NCI-H2227 treated with DMSO at 0.1 percent for 48 hours (cell line): Measurements from ENCODE around the gene UBALD1.
A peak's percentile ranks its signal among the peaks of the same experiment; 100 is the strongest.
"Not testable (repeated sequence)": the region's sequence is repeated elsewhere in the genome, so short reads cannot be mapped to it uniquely, and the experiment has no call there.

ENCODE experiments used
- DNase-seq: peaks from one replicate; lab custom pipeline; 2025; lab: John Stamatoyannopoulos, UW

UBALD1 gene

DNA sequence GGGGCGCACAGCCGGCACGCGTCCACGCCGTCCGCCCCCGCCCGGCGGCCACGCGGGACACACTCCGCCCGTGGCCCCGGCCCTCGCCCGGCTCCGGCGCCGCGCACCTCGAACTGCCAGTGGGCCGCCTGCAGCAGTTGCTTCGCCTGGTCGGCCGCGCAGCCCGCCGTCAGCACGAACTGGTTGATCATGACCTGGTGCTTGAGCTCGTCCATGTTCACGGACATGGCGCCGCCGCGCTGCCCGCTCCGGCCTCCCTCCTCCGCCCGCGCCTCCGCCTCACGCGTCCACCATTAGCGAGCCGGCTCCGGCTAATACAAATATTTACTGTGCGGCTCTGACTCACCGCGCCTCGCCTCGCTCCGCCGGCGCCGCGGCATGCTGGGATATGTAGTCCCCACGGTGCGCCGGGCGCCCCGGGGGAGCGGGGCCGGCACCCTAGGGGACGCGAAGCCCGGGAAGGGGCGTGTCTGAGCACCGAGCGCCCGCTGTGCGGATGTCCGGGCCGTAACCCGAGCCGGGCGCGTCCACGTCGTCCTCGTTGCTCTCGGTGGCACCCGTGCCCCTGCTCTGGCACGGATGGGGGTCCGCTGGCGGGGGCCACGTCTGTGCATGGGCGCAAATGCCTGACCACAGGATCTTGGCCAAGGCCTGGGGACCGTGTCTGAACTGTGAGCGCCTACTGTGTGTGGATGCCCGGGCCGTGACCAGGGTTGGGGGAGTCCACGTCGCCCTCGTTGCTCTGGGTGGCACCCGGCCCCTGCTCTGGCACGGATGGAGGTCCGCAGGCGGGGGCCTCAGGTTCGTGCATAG is at the start of gene UBALD1:
UBALD1 (minus strand) TSS at position 318 of the 813 bp plus-strand sequence; CDS start at position 227, 91 bp downstream.
- DNase-seq, result peak; percentile 79

DNA sequence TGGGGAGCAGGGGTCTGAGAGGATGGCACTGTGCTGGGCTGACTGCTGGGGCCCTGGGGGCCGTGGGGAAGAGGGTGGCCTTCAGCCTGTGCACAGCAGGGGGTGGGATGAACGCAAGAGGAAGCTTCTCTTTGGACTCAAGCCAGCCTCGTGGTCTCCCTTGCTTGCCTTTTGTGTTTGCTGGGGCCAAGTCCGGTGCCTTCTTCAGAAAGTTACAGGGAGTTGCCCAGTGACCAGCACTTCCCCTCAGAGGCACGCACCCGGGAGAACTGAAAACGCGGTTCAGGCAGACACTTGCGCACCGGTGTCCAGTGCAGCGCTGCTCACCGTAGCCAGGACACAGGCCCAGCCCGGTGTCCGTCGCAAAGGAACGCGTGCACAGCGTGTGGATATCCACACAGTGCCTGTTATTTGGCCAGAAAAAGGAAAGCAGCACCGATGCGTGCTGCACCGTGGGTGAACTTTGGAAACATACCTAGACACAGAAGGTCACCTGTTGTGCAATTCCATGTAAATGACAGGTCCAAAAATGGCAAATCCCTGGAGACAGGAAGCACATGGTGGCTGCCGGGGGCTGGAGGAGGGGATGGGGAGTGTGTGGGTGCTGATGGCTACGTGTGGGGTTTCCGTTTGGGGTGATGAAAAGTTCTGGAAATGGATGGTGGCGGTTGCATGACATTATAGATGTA is 49.2 kb upstream of the UBALD1 start:
- DNase-seq, result no peak

DNA sequence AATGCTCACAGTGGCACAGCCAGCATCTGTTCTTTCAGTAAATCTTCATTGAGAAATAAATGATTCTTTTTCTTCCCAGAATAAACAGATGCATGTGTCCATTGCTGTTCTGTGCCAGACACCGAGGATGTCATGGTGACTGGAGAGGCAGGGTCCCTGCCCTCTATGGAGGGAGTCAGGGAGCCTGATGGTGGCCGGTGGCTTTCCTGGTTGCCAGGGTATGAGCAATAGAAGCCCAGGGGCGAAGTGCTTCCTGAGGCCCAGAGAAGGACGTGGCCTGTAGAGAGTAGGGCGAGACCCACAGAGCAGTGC is 48.7 kb upstream of the UBALD1 start:
- no peak for DNase-seq

DNA sequence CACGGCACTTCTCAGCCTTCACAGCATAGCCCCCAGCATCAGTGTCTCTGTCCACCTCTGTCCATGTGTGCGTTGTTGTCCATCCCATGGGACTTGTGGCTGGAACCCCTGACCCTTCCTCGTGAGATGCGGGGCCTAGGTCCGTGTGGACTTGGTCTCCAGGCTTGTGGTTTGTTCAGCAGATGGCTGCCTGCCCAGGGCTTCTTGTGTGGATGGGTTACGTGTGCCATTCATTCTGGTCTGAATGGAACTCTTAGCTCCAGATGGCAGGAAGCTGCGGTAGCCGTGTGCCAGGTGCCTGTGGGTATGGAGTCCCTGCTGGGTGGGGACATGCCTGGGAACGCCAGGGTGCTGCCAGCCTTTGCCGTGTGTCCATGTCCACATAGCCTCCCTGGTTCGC is 47.0 kb upstream of the UBALD1 start:
- DNase-seq, result no peak

DNA sequence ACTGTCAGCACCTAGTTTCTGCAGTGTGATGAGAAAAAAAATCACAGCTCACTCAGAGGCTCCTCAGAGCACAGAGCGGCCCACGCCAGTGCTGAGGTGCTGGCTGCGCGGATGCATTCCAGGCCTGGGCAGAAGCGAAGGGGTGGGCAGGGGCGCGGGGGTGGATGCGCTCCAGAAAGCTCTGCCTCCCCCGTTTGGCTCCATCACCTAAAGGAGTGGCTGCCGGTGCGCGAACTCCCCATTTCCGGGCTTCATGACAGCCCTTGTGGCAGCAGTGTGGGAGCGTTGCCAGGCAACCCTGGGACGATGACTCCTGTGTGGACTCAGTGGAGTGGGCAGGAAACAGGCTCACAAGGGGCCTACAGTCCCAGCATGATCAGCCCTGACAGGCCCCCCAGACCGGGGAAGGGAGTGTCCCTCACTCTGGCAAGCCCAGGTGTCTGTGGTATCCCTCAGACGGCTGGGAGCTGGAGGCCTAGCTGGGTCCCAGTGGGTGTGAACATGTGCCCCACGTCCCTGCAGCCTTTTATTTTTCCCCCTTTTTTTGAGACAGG is 45.8 kb upstream of the UBALD1 start:
- peak; percentile 15 for DNase-seq

DNA sequence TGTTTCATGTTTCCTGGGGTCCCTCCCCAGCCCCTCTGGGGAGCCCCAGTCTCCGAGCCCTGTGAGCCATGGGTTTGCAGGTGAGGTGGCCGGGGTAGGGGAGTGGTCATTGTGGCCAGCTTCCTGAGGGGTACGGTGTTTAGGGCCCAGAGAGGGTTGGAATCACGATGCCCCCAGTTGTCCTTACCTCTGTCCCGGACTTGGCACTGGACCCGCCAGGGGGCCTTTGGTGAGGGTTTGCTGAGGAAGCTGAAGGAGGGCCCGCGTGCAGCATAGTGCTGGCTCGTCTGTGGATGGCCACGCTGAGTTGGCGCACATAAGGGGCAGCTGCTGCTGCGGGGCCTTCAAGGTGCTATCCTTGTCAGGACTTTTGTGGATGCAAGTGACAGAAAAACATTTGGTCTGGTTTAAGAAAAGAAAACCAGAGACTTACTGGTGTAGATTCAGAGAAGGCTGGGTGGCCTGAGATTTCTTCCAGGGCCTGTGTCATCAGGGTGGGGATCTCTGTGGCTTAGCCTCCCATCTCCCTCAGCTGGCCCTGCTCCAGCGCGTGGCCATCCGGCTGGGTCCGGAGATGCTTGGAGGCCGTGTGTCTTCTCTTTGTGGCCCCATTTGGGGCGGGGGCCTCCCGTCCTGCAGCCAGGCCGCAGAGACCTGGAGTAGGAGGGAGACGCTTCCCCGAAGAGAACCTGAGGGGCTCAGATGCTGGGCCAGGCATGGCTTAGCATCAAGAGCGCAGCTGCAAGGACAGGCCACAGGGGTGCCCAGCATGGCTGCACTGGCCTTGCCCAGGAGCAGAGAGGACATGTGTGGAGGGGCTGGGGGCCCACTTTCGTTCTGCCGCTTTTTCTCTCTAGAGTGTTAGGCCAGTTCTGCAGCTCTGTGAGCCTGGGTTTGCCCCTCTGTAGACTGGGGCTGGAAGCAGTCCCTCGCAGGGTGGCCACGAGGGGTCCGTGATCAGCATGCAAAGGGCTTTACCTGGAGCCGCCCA is 45.0 kb upstream of the UBALD1 start:
- DNase-seq, result no peak

DNA sequence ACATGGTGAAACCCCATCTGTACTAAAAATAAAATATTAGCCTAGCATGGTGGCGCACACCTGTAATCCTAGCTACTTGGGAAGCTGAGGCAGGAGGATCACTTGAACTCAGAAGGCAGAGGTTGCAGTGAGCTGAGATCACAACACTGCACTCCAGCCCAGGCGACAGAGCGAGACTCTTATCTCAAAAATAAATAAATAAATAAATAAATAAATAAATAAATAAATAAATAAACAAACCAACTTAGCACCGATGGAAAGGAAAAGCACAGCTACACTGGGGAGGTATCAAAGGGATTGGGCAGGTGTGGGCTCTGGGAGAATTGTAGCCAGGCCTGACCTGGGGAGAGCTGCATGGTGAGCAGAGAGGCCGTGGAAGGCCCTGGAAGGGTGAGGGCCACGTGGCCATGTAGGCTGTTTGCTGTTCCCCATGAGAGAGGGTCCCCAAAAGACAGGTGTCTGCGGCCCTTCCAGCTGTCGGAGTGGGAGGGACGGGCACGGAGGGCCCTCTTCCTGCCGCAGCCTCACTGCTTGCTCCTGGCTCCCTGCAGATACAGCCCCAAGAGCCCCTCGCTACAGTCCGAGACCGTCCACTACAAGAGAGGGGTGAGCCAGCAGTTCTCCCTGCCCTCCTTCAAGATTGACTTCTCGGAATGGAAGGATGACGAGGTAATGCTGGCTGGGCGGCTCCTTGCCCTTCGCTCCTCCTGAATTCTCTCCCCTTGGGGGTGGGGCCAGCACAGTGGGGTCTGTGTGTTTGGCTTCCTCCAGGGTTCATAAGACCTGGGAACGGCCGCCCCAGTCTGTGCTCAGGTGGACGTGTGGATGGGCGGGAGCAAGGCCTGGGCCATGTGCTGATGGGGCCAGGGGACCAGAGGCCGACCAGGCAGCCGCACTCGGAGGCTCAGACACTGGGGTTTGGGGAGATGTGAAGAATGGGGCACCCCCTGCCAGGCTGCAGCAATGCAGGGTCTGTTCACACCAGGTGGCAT is 42.3 kb upstream of the UBALD1 start:
- no peak for DNase-seq

DNA sequence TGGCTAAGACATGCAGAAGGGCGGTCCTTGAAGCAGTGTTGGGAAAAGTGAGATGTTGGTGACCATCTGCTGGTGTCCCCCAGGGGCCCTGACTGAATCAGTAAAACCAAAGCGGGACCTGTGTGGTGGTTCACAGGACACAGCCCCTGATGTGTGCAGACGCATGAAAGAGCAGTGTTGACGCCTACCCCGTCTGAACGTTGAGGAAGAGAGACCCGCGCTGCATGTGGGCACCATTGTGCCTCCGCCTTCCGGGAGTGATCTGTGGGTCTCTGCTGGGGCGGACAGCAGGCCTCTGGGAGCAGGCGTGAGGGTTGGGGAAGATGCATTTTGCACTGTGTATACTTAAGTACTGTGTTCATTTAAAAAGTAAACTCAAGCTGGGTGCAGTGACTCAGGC is 41.5 kb upstream of the UBALD1 start:
- no peak for DNase-seq

DNA sequence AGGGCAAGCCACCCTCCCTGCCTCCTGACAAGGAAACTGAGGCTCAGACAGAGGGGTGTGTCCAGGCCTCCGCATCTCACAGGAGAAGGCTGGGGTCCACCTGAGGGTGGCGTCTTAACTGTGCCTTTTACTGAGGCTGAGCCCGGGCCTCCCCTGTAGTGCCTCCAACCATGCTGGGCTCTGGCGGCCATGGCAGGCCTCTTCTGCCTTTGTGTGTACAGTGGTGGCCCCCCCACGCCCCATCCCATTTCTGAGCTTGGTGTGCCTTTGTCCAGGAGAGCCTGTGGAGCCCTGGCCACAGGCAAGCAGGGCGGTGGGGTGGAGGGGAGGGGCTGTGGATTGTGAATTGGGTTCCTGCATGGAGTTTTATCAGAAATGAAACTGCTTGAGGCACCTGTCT is 41.1 kb upstream of the UBALD1 start:
- DNase-seq, result no peak

DNA sequence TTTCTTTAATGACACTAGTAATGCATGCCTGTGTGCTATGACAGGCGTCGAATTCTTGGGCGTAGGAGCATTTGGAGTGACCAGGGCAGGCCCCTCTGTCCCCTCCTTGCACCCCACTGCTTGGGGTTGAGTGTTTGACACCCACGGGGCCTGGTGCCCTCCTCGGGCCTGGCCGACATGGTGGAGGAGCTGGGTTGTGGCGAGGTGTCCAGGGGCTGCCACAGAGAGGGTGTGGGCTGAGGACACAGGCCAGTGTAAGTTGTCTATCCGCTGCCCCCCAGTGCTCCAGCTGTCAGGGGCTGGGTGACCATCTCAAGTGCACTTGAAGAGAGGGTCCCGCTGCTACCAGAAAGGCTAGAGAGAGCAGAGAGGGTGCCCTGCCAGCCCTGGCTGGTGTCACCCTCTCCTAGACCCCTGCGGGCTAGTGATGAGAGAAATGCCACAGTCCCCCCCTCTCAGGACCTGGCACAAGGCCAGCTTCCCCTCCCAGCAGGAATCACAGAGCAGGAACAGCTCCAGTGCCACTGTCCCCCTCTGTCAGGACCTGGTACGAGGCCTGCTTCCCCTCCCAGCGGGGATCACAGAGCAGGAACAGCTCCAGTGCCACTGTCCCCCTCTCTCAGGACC is 40.4 kb upstream of the UBALD1 start:
- DNase-seq, result no peak

DNA sequence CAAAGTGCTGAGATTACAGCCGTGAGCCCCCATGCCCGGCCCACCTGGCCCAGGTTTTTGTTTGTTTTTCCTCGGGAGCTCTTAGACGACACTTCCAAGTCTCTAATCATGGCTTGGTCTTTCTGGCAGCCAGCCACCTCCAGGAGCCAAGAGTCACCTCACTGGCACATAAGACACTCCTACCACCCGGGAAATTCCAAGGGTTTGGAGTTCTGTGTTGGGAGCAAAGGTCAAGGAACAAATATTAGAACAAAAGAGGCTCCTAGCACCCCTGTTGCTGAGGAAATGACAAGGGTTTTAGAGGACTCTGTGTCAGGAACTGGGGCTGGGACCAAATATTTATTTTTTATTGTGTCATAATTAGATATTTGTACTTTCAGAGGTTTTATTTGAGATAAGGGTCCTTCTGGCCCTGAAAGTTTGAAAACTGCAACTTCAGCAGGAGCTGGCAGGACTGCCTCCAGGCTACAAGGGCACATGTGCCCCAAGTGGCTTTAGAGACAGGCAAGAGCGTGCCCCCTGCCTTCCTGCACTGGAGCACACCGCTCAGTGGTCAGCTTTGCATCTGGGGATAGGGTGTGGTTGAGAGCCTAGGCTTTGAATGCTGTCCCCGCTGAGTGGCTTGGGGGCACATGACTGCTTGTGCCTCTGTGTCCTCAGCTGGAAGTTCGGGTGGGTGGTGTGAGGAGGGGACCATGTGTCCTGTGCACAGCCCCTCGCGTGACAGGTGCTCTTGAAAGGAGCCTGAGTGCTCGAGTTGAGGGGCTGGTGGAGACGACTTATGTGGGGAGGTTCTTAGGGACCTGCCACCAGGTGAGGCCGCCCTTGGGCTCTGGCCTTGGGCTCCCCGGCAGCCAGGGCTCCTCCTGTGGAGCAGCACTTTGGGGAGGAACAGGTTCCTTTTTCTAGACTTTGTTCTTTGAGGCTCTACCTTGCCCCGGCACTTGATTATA is 39.6 kb upstream of the UBALD1 start:
- no peak for DNase-seq

DNA sequence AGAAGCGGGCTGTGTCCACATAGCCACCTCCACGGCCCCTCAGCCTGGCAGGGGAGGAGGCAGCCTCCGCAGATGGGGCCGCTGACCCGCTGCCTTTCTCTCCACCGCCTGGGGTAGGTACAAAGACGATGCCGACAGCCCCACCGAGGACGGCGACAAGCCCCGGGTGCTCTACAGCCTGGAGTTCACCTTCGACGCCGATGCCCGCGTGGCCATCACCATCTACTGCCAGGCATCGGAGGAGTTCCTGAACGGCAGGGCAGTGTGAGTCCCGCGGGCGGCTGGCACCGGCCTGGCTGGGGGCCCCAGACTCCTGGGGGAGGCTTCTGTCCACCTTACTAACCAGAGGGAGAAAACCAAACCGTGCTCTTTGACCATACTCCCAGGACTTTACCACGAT is 37.9 kb upstream of the UBALD1 start:
- DNase-seq, result no peak

DNA sequence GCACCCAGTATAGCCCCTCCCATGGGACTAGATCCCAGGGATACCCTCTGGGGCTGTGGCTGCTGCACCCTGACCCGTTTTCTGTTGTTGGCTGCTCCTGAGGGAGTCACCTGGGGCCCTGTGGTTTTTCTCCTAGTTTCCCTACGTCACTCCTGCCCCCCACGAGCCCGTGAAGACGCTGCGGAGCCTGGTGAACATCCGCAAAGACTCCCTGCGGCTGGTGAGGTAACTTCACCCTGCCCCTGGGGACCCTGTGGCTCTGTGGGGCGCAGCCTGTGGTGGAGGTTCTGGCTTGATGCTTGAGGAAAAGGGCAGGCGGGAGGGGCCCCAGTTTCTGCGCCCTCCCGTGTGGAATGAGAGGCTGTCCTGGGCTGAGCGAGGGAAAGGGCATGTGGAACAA is 37.1 kb upstream of the UBALD1 start:
- no peak for DNase-seq

DNA sequence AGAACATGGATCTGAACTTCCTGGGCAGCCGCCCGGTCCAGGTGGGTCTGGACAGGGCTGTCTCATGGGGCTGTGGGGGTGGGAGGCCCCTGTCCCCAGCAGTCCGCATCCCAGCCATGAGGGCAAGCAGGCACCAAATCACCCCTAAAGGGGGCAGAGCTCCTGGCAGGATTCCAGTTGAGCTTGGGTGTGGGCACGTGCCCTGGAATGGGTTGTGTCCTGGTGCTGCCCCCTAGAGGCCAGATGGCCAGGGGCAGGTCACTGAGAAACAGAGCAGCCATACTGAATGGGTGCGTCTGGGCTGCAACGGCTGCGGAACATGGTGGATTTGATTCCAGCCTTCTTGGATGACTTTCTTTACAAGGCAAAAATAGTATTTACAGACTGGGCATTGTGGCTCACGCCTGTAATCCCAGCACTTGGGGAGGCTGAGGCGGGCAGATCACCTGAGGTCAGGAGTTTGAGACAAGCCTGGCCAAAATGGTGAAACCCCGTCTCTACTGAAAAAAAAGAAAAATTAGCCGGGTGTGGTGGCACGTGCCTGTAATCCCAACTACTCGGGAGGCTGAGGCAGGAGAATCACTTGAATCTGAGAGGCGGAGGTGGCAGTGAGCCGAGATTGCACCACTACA is 35.9 kb upstream of the UBALD1 start:
- DNase-seq, result not testable (repeated sequence)

DNA sequence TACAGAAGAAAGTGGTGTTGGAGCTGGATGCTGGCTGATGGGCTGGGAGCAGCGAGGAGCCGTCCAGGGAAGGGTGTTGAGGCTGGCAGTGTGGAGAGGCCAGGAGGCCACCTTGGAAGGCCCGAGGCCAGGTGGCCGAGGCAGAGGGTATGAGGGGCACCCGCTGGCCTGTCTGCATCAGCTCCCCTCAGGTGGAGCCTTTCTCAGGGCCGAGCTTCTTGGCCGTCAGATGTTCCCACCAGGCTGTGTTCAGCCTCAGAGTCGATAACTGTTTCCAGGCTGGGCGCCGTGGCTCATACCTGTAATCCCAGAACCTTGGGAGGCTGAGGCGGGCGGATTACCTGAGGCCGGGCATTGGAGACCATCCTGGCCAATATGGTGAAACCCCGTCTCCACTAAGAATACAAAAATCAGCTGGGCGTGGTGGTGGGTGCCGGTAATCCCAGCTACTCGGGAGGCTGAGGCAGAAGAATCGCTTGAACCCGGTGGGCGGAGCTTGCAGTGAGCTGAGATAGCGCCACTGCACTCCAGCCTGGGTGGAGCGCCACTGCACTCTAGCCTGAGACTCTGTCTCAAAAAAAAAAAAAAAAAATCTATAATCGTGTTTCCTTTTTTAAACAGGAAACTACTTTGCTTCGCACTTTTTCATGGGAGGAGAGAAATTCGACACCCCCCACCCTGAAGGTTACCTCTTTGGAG is 35.2 kb upstream of the UBALD1 start:
- no peak for DNase-seq

DNA sequence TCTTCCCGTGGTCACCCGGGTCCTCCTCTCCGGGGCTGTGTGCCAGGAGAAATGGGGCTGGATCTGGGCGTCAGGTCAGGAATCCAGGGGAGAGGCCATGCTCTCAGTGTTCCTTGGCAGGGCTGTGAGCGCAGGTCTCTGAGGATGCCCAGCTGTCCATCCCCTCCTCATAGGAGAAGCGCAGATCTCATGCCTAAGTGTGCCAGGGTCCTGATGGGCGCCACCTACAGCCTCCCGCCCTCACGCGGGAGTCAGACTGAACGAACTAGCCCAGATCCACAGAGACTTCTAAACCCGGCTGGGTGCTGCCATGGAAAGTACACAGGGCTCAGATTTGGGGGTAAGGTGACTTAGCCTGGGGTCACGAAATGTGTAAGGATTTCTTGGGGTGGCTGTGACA is 34.2 kb upstream of the UBALD1 start:
- DNase-seq, result no peak

DNA sequence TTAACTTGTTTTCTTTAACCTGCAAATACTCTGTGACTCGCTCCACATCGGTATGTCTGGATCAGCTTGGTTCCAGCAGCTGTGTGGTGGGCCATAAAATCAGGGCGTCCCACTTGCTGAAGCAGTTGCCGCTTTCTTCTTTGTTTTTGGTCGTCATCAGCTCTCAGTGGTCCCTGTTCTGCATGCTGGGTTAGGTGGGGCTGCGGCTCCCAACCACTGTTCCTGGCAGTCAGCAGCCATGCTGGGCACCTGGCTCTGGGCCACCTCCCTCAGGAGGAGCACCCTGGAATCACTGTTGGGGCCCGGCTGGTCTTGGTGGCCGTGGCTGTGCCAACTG is 32.9 kb upstream of the UBALD1 start:
- no peak for DNase-seq
